ENCODE data around the gene AGAP1. TPM values are rescaled to one million over a fixed set of nuclear protein-coding genes. Genes with fewer than 3 reads are reported as not detected.

The AGAP1 gene
- total RNA-seq, 1 donor from 2014 or later = 54.7 TPM

DNA sequence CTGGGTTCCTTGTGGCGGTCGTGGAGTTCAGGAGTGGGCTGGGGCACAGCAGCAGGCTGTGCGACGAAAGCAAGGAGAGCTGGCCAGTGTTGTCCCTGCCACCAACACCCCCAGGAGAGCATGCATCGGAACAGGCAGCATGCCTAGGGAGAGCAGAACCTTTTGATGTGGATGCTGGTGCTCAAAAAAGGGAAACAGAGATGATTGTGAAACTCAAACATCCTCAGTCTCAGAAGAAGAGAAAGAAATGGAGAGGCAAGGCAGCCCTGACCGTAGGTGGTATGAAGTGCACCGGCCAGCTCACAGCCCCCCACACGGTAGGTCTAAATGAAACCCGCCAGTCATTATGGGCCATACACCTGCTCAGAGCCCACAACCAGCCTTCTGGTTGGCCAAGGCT lies 420.9 kb downstream of the AGAP1 start:
- Mint-ChIP-seq H3K36me3 (ENCODE audit: low read depth) (peaks cover 42% of the 10 kb centered on the region), H3K4me3 (no peak overlapping the region), H3K9me3 (peaks cover 11% of the 10 kb centered on the region), H3K27me3 (ENCODE audit: low read depth) (no peaks in the 10 kb centered on the region), H3K4me1 (peaks cover 7% of the 10 kb centered on the region), H3K27ac (ENCODE audit: unreplicated experiment) (peak overlapping the region; percentile 80)
- no peak for DNase-seq (ENCODE audit: low read depth, low spot score)
- TF ChIP-seq, protein P1, sequence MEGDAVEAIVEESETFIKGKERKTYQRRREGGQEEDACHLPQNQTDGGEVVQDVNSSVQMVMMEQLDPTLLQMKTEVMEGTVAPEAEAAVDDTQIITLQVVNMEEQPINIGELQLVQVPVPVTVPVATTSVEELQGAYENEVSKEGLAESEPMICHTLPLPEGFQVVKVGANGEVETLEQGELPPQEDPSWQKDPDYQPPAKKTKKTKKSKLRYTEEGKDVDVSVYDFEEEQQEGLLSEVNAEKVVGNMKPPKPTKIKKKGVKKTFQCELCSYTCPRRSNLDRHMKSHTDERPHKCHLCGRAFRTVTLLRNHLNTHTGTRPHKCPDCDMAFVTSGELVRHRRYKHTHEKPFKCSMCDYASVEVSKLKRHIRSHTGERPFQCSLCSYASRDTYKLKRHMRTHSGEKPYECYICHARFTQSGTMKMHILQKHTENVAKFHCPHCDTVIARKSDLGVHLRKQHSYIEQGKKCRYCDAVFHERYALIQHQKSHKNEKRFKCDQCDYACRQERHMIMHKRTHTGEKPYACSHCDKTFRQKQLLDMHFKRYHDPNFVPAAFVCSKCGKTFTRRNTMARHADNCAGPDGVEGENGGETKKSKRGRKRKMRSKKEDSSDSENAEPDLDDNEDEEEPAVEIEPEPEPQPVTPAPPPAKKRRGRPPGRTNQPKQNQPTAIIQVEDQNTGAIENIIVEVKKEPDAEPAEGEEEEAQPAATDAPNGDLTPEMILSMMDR (conservative IDR thresholded peaks at IDR 0.05) = no peak

DNA sequence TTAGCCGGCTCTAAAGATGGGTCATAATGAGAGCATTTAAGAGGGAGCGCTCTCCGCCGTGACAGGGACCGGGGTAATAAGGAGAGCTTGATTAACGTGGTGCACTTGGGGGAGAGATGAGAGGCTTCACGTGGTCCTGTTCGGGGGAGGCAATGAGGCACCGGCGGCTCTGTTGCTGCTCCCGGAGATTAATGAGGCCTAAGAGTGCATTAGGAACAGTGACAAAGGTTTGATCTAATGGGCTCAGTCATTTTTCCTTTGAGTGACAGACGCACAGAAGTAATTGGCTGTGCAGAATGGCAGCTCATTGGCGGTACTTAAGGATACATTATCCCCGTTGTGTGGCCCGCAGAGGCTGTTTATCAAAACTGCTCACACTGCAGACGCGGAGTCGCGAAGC lies 423.7 kb downstream of the AGAP1 start:
- TF ChIP-seq, protein P1 (conservative IDR thresholded peaks at IDR 0.05) = no peak
- no peak overlapping the region for H3K4me3 Mint-ChIP-seq
- peaks cover 11% of the 10 kb centered on the region for H3K9me3 Mint-ChIP-seq
- no peak overlapping the region for H3K27ac Mint-ChIP-seq (ENCODE audit: unreplicated experiment)
- H3K36me3 Mint-ChIP-seq (ENCODE audit: low read depth) = peaks cover 50% of the 10 kb centered on the region
- DNase-seq (ENCODE audit: low read depth, low spot score) = no peak
- H3K27me3 Mint-ChIP-seq (ENCODE audit: low read depth) = no peaks in the 10 kb centered on the region
- H3K4me1 Mint-ChIP-seq = peaks cover 7% of the 10 kb centered on the region

DNA sequence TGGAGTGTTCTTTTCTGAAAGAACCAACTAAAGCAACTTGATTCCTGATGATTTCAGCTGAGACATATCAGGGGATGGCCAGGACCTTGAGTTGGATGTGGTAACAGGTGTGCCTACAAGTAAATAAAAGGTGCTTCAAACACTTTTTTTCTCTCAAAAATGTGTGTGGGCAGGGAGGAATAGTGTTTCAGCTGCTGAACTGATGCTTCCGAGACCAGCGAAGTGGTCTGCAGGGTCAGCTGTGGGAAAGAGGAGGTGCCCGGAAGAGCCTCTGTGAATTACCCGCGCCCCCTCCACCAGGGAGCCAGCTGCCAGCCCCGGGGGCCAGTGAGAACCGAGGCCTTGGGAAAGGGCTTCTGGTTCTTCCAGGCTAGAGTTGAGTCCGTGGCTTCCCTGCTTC lies 425.0 kb downstream of the AGAP1 start:
- Mint-ChIP-seq H3K27me3 (ENCODE audit: low read depth) (no peaks in the 10 kb centered on the region), H3K4me3 (no peak overlapping the region), H3K9me3 (peaks cover 11% of the 10 kb centered on the region), H3K4me1 (peaks cover 7% of the 10 kb centered on the region), H3K27ac (ENCODE audit: unreplicated experiment) (no peak overlapping the region), H3K36me3 (ENCODE audit: low read depth) (peaks cover 48% of the 10 kb centered on the region)
- TF ChIP-seq, protein P1 (conservative IDR thresholded peaks at IDR 0.05) = no peak
- no peak for DNase-seq (ENCODE audit: low read depth, low spot score)

DNA sequence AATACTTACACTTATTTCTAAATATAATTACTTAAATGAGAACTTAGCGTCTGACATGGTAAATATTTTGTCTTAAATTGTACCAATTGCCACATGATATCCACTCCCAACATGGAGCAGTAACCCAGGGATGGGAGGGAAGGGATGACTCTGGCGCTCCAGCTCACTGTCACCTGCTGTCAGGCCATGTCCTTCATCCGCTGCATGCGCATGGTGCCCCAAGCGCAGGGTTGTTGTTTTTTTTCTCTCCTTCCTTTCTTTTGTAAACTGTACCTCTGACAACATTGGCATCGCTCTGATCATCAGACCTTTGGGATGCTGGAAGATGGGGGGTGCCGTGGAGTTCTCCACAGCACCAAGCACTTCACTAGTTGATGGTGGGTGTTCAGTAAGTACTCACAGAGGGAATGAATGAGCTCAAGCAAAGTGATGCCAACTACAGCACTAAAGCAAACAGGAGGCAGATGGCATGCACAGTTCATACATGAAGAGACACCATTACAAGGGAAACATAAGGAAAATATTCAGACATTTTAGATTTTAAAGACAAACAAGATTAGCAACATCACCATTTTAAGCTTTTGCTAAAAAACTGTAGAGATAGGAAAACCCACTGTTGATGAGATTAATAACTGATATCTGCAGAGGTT lies 426.5 kb downstream of the AGAP1 start:
- H3K27ac Mint-ChIP-seq (ENCODE audit: unreplicated experiment) = no peak overlapping the region
- H3K4me3 Mint-ChIP-seq = no peak overlapping the region
- TF ChIP-seq, protein P1 (conservative IDR thresholded peaks at IDR 0.05) = no peak
- H3K4me1 Mint-ChIP-seq = peaks cover 7% of the 10 kb centered on the region
- DNase-seq (ENCODE audit: low read depth, low spot score) = no peak
- H3K36me3 Mint-ChIP-seq (ENCODE audit: low read depth) = peaks cover 37% of the 10 kb centered on the region
- H3K9me3 Mint-ChIP-seq = peaks cover 5% of the 10 kb centered on the region
- H3K27me3 Mint-ChIP-seq (ENCODE audit: low read depth) = no peaks in the 10 kb centered on the region

DNA sequence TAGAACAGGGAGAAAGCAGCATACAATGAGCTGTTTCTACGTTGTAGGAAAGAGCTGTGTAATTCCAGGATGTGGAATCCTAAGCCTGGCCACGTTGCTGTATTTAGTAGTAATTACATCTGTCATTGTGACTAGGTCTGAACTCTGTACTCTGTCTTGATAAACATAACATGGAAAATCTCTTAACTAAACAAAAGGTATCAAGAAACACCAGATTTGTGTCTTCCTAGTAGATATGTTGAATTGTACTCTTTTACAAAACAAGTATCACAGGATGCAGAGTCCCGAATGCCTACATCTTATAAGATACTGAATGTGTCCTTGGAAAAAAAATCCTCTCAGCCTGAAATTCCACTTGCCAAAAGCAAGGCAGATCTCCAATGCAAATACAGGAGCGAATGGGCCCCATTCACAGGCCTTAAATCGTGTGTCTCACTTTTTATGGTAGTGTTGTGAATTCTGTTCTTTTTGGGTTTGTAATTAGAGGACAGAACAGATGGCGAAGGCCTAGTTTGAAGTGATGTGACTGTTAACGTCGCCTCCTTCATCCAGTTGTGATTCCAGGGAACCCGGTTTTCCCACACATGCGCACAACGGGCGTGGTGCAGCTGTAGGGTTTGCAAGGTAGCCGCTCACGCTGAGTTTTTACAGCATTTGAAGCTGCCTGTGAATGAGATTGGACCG lies 427.8 kb downstream of the AGAP1 start:
- DNase-seq (ENCODE audit: low read depth, low spot score) = no peak

More for the DNA sequence above, 427.8 kb downstream of the AGAP1 start:
- TF ChIP-seq, protein P1 (conservative IDR thresholded peaks at IDR 0.05) = no peak
- Mint-ChIP-seq H3K36me3 (ENCODE audit: low read depth) (peaks cover 36% of the 10 kb centered on the region), H3K9me3 (no peaks in the 10 kb centered on the region), H3K27ac (ENCODE audit: unreplicated experiment) (no peak overlapping the region), H3K4me1 (peaks cover 7% of the 10 kb centered on the region), H3K27me3 (ENCODE audit: low read depth) (no peaks in the 10 kb centered on the region), H3K4me3 (no peak overlapping the region)

All from neural crest cell (in vitro differentiated cells).